Chondrocyte (in vitro differentiated cells): Measurements from ENCODE around the gene MBLAC1. TPM values are rescaled to one million over a fixed set of nuclear protein-coding genes. Genes with fewer than 3 reads are reported as not detected.

Experiments
- DNase-seq: peaks from one replicate; pipeline ENCODE4 v3.0.0; 2021; ENCODE audit warnings: mixed read lengths, low spot score
- H3K27ac Mint-ChIP-seq: one replicate; pipeline ENCODE4 v1.8.0; 2021; ENCODE audit warnings: mild to moderate bottlenecking, moderate library complexity, mixed read lengths; ENCODE audit not compliant: unreplicated experiment
- H3K27me3 Mint-ChIP-seq: 2 replicates; pipeline ENCODE4 v1.8.0; 2021; ENCODE audit warnings: low read depth, mixed read lengths
- H3K36me3 Mint-ChIP-seq: 2 replicates; pipeline ENCODE4 v1.8.0; 2021; ENCODE audit warnings: low read depth, mixed read lengths
- H3K4me1 Mint-ChIP-seq: 2 replicates; pipeline ENCODE4 v1.8.0; 2021; ENCODE audit warnings: low read depth, mild to moderate bottlenecking, mixed read lengths
- H3K4me3 Mint-ChIP-seq: one replicate; pipeline ENCODE4 v1.8.0; 2021; ENCODE audit warnings: mild to moderate bottlenecking, moderate library complexity, mixed read lengths; ENCODE audit not compliant: unreplicated experiment
- H3K9me3 Mint-ChIP-seq: 2 replicates; pipeline ENCODE4 v1.8.0; 2021; ENCODE audit warnings: low read depth, mixed read lengths
- CTCF ChIP-seq: fragments of 200-600 bp; sonication (generic); IDR thresholded peaks from 2 replicates; pipeline ENCODE4 v1.5.0; 2021; ENCODE audit warnings: antibody characterized with exemption, mild to moderate bottlenecking, moderate library complexity
- total RNA-seq: library from RNA; stranded (reverse); gene quantifications from 3 replicates; pipeline ENCODE4 v1.2.1, GENCODE V29; 2021

The MBLAC1 gene
- total RNA-seq, 1 donor from 2014 or later: 1.7 TPM

DNA sequence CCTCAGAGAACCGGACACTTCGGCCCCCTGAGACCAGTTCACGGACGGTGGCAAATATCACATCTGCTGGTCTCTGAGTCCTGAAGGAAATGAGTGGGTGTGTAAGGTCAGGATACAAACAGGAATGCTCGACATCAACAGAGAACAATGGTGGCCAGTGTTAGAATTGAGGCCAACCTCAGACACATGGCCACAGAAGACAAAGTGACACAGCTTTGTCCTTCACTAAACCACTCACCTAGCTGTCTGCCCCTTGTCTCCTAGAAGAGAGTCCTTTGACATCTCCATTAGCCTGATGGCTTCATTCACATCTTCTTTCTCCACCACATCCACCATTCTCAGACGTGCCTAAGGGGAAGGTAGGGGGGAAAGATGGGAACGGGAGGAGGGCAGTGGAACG, 33.7 kb upstream of the MBLAC1 start:
- H3K27me3 Mint-ChIP-seq: no peaks in the 10 kb centered on the region
- no peaks in the 10 kb centered on the region for H3K9me3 Mint-ChIP-seq
- TF ChIP-seq CTCF: no peak
- H3K36me3 Mint-ChIP-seq: peaks cover 48% of the 10 kb centered on the region
- peaks cover 17% of the 10 kb centered on the region for H3K4me1 Mint-ChIP-seq
- no peak overlapping the region for H3K4me3 Mint-ChIP-seq
- no peak overlapping the region for H3K27ac Mint-ChIP-seq
- DNase-seq: no peak

DNA sequence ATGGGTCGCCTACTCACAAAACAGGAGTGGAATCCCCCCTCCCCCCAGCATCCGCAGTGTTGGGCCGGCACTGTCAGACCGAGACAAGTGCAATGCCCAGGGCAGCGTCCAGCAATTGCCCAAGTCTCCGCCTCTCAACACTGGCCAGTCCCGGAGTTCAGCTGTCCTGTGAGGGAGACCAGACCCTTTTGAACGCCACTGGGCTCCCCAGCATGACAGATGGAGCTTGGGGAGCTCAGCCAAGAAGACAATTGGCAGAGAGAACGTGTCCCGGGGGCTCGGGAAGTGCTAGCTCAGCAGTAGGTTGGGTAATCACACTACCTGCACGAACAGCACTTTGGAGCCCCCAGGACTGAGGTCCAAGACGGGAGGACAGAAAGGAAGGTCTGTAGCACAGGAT, 33.3 kb upstream of the MBLAC1 start:
- DNase-seq: no peak
- Mint-ChIP-seq H3K9me3 (no peaks in the 10 kb centered on the region), H3K27me3 (no peaks in the 10 kb centered on the region), H3K4me3 (no peak overlapping the region), H3K27ac (no peak overlapping the region), H3K36me3 (peaks cover 51% of the 10 kb centered on the region), H3K4me1 (peaks cover 15% of the 10 kb centered on the region)
- TF ChIP-seq CTCF: no peak

- no peak for TF ChIP-seq CTCF
- DNase-seq: no peak
- no peaks in the 10 kb centered on the region for H3K27me3 Mint-ChIP-seq
- peaks cover 56% of the 10 kb centered on the region for H3K36me3 Mint-ChIP-seq
- H3K9me3 Mint-ChIP-seq: no peaks in the 10 kb centered on the region
- H3K4me1 Mint-ChIP-seq: peaks cover 19% of the 10 kb centered on the region
- no peak overlapping the region for H3K4me3 Mint-ChIP-seq
- H3K27ac Mint-ChIP-seq: no peak overlapping the region
Measured at GRCh38 chr7:100093925-100094486, 32.8 kb upstream of the MBLAC1 start.

DNA sequence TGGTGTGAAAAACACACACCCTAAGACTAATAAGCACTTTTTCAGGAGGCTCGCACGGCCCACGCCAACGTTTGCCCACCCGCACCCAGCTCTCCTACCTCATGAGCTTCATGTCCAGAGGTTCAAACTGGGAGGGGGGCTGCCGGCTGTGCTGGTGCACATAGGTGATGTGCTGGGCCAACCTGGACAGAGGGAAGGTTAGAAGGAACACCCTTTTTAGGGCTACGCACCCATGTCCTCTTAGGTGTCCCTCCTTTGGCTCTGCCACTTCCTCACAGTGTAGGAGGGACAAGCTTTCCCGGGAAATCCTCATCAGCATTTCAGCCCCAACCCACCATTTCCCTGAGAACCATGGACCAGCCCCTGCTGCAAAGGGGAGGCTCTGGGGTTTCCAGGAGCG, 31.5 kb upstream of the MBLAC1 start:
- no peak overlapping the region for H3K27ac Mint-ChIP-seq
- no peaks in the 10 kb centered on the region for H3K27me3 Mint-ChIP-seq
- no peaks in the 10 kb centered on the region for H3K9me3 Mint-ChIP-seq

GRCh38 chr7:100095704-100096103, 31.1 kb upstream of the MBLAC1 start:
- Mint-ChIP-seq H3K4me1 (peaks cover 21% of the 10 kb centered on the region), H3K9me3 (no peaks in the 10 kb centered on the region), H3K27me3 (no peaks in the 10 kb centered on the region), H3K27ac (no peak overlapping the region), H3K36me3 (peaks cover 58% of the 10 kb centered on the region), H3K4me3 (no peak overlapping the region)
- no peak for TF ChIP-seq CTCF
- no peak for DNase-seq

More for the DNA sequence above, 31.5 kb upstream of the MBLAC1 start:
- H3K4me3 Mint-ChIP-seq: no peak overlapping the region
- DNase-seq: no peak
- peaks cover 23% of the 10 kb centered on the region for H3K4me1 Mint-ChIP-seq
- TF ChIP-seq CTCF: no peak
- peaks cover 60% of the 10 kb centered on the region for H3K36me3 Mint-ChIP-seq
